Suprapubic skin (tissue), 4 donors: ENCODE data around the gene ELL. TPM values are rescaled to one million over a fixed set of nuclear protein-coding genes. Genes with fewer than 3 reads are reported as not detected.
"Not testable (repeated sequence)": the region's sequence is repeated elsewhere in the genome, so short reads cannot be mapped to it uniquely, and the experiment has no call there.

Experiments
- DNase-seq, 2 donors: peaks; one replicate each; pipeline ENCODE4 v3.0.0-alpha.2; 2019; ENCODE audit warnings: low spot score in 2 of 2
- H3K27ac ChIP-seq: fragments of 200-600 bp; sonication (generic); one replicate; pipeline ENCODE4 v1.5.1; 2019
- H3K27me3 ChIP-seq: fragments of 200-600 bp; sonication (generic); one replicate; pipeline ENCODE4 v1.5.1; 2019
- H3K36me3 ChIP-seq: fragments of 200-600 bp; sonication (generic); one replicate; pipeline ENCODE4 v1.5.1; 2019
- H3K4me1 ChIP-seq: fragments of 200-600 bp; sonication (generic); one replicate; pipeline ENCODE4 v1.5.1; 2019
- H3K4me3 ChIP-seq: fragments of 200-600 bp; sonication (generic); one replicate; pipeline ENCODE4 v1.5.1; 2019; ENCODE audit warnings: mild to moderate bottlenecking
- H3K9me3 ChIP-seq: fragments of 200-600 bp; sonication (generic); one replicate; pipeline ENCODE4 v1.5.1; 2019
- EP300 ChIP-seq: sonication (generic); formaldehyde crosslinking; IDR thresholded peaks from one replicate; pipeline ENCODE4 v1.6.1; 2017; ENCODE audit warnings: antibody characterized with exemption
- POLR2A ChIP-seq, 2 donors: fragments of 450-650 bp; IDR thresholded peaks; one replicate each; pipeline ENCODE4 v1.6.1; 2017; ENCODE audit warnings: antibody characterized with exemption in 2 of 2, mild to moderate bottlenecking in 2 of 2, moderate library complexity in 2 of 2
- POLR2AphosphoS5 ChIP-seq, 3 donors: sonication (generic); formaldehyde crosslinking; IDR thresholded peaks; one replicate each; pipeline ENCODE4 v1.6.1; 2017; ENCODE audit warnings: antibody characterized with exemption in 3 of 3
- WGBS: methylation state at CpG from one replicate; pipeline ENCODE4 v1.1.5; 2018; 5-methylcytosine and 5-hydroxymethylcytosine counted together
- total RNA-seq, 4 donors: library from RNA; depleted of rRNA; stranded (reverse); fragments of >200 nt; gene quantifications; one replicate each; pipeline ENCODE4 v1.1.0, GENCODE V29; 2016
- TF ChIP-seq, protein P1 (sequence below), 2 donors: fragments of 200-600 bp in 1 of 2; fragments of 450-650 bp in 1 of 2; sonication (generic) in 1 of 2; IDR thresholded peaks; one replicate each; pipeline ENCODE4 v1.5.1; 2016 to 2019; ENCODE audit warnings: antibody characterized with exemption in 2 of 2, mild to moderate bottlenecking in 1 of 2, moderate library complexity in 1 of 2

ELL gene
- total RNA-seq, 4 donors from 2014 or later, result 27.0 to 59.5 (median 36.9) TPM

DNA sequence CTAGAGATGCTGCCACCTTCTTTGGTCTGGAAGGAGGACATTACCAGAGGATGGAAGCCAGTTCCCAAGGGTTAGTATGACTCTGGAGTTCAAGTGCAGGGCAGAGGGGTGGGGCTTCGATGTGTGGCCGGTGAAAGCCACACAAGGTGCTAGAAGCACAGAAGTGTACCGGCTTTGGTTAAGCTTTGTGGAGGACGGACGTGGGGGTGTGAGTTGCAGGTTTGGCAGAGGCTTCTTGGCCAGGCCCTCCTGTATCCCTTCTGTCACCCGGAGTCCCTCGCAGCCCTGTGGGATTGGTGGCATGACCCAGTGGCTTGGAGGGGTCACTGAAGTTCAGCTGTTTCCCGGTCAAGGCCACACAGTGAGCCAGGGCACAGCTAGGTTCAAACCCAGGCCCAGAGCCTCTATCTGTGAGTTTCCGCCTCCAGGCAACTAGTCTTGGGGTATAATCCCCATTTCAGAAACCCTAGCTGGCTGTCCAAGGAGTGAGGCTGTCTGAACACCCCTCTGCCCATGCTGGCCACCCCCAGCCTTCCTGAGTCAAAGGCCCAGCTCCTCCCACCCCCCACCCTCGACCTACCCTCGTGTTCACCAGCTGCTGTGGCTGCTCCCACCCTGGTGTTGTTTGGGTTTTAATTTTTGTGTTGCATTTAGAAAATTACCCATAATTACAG is 107.2 kb downstream of the ELL start:
- no peaks in the 10 kb centered on the region for H3K9me3 ChIP-seq
- peak overlapping the region; percentile 6 for H3K4me3 ChIP-seq
- TF ChIP-seq, protein P1, sequence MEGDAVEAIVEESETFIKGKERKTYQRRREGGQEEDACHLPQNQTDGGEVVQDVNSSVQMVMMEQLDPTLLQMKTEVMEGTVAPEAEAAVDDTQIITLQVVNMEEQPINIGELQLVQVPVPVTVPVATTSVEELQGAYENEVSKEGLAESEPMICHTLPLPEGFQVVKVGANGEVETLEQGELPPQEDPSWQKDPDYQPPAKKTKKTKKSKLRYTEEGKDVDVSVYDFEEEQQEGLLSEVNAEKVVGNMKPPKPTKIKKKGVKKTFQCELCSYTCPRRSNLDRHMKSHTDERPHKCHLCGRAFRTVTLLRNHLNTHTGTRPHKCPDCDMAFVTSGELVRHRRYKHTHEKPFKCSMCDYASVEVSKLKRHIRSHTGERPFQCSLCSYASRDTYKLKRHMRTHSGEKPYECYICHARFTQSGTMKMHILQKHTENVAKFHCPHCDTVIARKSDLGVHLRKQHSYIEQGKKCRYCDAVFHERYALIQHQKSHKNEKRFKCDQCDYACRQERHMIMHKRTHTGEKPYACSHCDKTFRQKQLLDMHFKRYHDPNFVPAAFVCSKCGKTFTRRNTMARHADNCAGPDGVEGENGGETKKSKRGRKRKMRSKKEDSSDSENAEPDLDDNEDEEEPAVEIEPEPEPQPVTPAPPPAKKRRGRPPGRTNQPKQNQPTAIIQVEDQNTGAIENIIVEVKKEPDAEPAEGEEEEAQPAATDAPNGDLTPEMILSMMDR (IDR thresholded peaks at IDR 0.05), result no peak
- TF ChIP-seq POLR2A (IDR thresholded peaks at IDR 0.05), result no peak
- no peak for TF ChIP-seq EP300
- no peak for TF ChIP-seq POLR2AphosphoS5 (IDR thresholded peaks at IDR 0.05)
- peak overlapping the region; percentile 81 for H3K27ac ChIP-seq
- no peaks in the 10 kb centered on the region for H3K27me3 ChIP-seq
- no peaks in the 10 kb centered on the region for H3K36me3 ChIP-seq
- WGBS, result 10% methylated on average over 7 of the region's 11 CpGs
- no peak for DNase-seq
- H3K4me1 ChIP-seq, result peaks cover 55% of the 10 kb centered on the region

DNA sequence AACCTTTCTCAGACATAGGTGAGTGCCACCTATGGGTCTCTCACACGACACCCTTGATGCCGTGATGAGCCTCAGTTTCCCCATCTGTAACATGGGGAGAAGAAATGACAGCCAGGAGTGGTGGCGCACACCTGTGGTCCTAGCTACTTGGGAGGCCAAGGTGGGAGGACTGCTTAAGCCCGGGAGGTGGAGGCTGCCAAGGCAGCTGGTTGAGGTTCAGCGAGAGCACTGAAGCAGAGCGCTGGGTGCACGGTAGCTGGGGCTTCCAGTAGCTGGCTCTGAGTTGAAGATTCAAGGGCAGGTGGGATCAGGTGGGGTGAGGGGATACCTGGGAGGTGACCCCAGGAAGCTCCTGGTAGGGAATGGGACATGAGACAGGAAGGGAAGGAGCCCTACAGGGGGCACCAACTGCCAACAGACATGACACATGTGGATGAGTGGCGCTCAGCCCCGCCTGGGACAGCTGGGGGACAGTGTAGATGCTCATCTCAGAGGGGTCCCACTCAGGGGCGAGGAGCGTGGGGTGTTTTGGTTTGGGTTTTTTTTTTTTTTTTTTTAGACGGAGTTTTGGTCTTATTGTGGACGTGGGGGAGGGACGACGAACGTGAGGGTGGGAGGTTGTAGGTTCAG is 109.1 kb downstream of the ELL start:
- WGBS, result 72% methylated on average over 15 of the region's 16 CpGs
- DNase-seq, result peak in 1 of 2 donors; percentile 79
- TF ChIP-seq EP300 (no peak), POLR2AphosphoS5 (IDR thresholded peaks at IDR 0.05) (no peak), POLR2A (IDR thresholded peaks at IDR 0.05) (no peak)
- TF ChIP-seq, protein P1 (IDR thresholded peaks at IDR 0.05), result no peak
- Histone ChIP-seq H3K9me3 (no peaks in the 10 kb centered on the region), H3K36me3 (no peaks in the 10 kb centered on the region), H3K4me1 (peaks cover 38% of the 10 kb centered on the region), H3K4me3 (no peak overlapping the region), H3K27me3 (no peaks in the 10 kb centered on the region), H3K27ac (no peak overlapping the region)

DNA sequence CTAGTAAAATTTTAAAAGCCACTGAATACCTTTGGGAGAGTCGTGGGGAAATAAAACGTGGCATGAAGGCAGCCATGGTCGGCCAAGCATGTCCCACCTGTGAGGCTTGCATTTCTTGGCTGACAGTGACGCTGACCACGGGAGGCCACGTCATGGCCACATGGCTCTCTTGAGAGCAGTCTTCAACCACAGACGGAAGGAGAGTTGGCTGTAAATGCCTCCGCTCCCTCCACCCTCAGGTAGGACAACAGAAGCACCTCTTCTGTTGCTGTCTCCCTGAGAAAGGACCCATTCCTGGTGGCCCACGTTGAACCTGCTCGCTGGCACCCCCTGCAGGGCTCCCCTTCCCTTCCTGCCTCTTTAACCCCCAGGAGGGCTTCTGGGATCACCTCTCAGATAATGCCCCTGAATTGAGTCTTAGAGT is 113.8 kb downstream of the ELL start:
- 44% methylated on average over 4 of the region's 10 CpGs for WGBS
- H3K27ac ChIP-seq, result no peak overlapping the region
- H3K4me1 ChIP-seq, result peaks cover 2% of the 10 kb centered on the region
- TF ChIP-seq EP300 (no peak), POLR2AphosphoS5 (IDR thresholded peaks at IDR 0.05) (no peak), POLR2A (IDR thresholded peaks at IDR 0.05) (no peak)
- TF ChIP-seq, protein P1 (IDR thresholded peaks at IDR 0.05), result peak in 1 of 2 donors; percentile 6
- H3K36me3 ChIP-seq, result no peaks in the 10 kb centered on the region
- no peaks in the 10 kb centered on the region for H3K27me3 ChIP-seq
- H3K4me3 ChIP-seq, result no peak overlapping the region
- no peak for DNase-seq
- H3K9me3 ChIP-seq, result no peaks in the 10 kb centered on the region

DNA sequence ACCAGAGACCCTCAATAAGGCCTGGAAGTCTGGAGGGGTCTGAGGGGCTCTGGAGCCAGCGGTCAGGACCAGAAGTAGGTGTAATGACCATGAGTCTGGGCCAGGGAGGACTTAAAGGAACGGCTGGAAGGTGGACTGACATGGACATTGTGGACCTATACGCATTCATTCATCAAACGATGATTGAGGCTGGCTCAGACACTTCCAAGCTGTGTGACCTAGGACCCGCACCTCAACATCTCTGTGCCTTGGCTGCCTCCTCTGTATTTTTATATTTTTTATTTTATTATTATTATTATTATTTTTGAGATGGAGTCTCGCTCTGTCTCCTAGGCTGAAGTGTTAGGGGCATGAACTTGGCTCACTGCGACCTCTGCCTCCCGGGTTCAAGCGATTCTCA is 115.1 kb downstream of the ELL start:
- peaks cover 9% of the 10 kb centered on the region for H3K4me1 ChIP-seq
- TF ChIP-seq POLR2AphosphoS5 (IDR thresholded peaks at IDR 0.05), result no peak
- TF ChIP-seq EP300, result no peak
- TF ChIP-seq, protein P1 (IDR thresholded peaks at IDR 0.05), result no peak
- TF ChIP-seq POLR2A (IDR thresholded peaks at IDR 0.05), result no peak
- no peaks in the 10 kb centered on the region for H3K27me3 ChIP-seq
- 91% methylated on average over 9 of the region's 9 CpGs for WGBS
- no peaks in the 10 kb centered on the region for H3K36me3 ChIP-seq
- no peaks in the 10 kb centered on the region for H3K9me3 ChIP-seq
- H3K4me3 ChIP-seq, result no peak overlapping the region
- no peak for DNase-seq
- no peak overlapping the region for H3K27ac ChIP-seq

DNA sequence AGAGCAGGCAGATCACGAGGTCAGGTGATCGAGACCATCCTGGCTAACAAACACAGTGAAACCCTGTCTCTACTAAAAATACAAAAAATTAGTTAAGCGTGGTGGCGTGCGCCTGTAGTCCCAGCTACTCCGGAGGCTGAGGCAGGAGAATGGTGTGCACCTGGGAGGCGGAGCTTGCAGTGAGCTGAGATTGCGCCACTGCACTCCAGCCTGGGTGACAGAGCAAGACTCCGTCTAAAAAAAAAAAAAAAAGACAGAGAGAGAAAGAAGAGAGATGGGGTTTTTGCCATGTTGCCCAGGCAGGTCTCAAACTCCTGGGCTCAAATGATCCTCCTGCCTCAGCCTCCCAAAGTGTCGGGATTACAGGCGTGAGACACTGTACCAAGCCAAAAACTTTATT is 116.1 kb downstream of the ELL start:
- not testable (repeated sequence) for H3K36me3 ChIP-seq, H3K27ac ChIP-seq, H3K9me3 ChIP-seq, DNase-seq, H3K4me3 ChIP-seq, H3K27me3 ChIP-seq
- peaks cover 14% of the 10 kb centered on the region for H3K4me1 ChIP-seq
- WGBS, result 91% methylated on average over 11 of the region's 11 CpGs

DNA sequence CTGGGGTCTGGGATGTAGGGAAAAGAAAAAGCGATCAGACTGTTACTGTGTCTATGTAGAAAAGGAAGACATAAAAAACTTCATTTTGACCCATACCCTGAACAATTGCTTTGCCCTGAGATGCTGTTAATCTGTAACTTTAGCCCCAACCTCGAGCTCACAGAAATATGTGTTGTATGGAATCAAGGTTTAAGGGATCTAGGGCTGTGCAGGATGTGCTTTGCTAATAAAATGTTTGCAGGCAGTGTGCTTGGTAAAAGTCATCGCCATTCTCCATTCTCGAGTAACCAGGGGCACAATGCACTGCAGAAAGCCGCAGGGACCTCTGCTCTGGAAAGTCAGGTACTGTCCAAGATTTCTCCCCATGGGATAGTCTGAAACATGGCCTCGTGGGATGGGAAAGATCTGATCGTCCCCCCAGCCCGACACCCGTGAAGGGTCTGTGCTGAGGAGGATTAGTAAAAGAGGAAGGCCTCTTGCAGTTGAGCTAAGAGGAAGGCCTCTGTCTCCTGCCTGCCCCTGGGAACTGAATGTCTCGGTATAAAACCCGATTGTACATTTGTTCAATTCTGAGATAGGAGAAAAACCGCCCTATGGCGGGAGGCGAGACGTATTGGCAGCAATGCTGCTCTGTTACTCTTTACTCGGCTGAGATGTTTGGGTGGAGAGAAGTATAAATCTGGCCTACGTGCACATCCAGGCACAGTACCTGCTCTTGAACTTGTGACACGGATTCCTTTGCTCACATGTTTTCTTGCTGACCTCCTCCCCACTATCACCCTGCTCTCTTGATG is 119.2 kb downstream of the ELL start:
- Histone ChIP-seq H3K4me1 (peaks cover 15% of the 10 kb centered on the region), H3K27ac (peak overlapping the region; percentile 37)
- H3K27me3 ChIP-seq, H3K9me3 ChIP-seq, H3K36me3 ChIP-seq, DNase-seq, H3K4me3 ChIP-seq: not testable (repeated sequence)
- 75% methylated on average over 18 of the region's 18 CpGs for WGBS
